ENCODE measurements around the gene MST1R.

DNA sequence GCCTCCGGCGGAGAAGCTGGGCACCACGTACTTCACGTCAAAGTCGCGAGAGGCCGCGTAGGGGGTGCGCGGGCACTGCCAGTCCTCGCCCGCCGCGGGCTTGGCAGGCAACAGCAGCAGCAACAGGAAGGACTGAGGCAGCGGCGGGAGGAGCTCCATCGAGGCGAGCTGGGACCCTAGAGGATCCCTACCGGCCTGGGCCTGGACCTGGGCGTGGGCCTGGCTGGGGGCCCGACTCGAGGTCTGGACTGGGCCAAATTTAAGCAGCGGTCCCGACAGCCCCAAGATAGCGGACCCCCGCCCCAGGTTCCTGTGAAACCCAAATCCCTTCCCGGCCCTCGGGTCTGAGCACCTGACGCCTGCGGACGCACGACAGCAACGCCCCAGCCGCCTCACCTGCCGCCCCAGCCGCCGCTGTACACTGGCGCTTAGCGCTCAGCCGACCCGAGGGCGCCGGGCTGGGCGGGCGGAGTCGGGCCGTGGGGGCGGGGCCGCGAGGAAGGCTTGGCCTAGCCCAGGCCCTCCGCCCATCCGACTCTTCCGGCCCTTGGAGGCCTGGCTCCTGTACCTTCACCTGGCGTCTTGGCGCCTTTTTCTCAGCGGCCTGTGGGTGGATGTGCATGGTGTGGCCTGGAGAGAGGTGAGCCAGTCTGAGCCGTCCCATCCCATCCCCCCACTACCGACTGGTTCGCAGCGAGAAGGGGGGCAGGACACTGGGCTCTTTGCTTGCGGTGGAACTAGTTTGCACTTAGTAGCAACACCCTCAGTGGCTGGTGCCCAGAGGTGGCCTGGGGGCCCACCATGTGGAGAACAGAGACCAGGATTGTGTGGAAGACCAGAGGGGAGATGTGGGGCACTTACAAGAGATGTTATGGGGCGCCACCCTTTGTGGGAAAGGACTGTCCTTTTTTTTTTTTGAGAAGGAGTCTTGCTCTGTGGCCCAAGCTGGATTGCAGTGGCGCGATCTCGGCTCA, at the start of gene MST1R:
- TF ChIP-seq, protein P1, sequence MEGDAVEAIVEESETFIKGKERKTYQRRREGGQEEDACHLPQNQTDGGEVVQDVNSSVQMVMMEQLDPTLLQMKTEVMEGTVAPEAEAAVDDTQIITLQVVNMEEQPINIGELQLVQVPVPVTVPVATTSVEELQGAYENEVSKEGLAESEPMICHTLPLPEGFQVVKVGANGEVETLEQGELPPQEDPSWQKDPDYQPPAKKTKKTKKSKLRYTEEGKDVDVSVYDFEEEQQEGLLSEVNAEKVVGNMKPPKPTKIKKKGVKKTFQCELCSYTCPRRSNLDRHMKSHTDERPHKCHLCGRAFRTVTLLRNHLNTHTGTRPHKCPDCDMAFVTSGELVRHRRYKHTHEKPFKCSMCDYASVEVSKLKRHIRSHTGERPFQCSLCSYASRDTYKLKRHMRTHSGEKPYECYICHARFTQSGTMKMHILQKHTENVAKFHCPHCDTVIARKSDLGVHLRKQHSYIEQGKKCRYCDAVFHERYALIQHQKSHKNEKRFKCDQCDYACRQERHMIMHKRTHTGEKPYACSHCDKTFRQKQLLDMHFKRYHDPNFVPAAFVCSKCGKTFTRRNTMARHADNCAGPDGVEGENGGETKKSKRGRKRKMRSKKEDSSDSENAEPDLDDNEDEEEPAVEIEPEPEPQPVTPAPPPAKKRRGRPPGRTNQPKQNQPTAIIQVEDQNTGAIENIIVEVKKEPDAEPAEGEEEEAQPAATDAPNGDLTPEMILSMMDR (IDR thresholded peaks at IDR 0.05), result no peak
- no peak for TF ChIP-seq POLR2A (IDR thresholded peaks at IDR 0.05)

Measured in right lobe of liver (tissue), 4 donors.